B cell (primary cell): ENCODE measurements around the gene TTYH3. TPM values are rescaled to one million over a fixed set of nuclear protein-coding genes. Genes with fewer than 3 reads are reported as not detected.

Experiments
- ATAC-seq: fragments of 200-7000 bp; cut with Tn5 transposase; one replicate; pipeline ENCODE4 v1.10.0; 2021; ENCODE audit warnings: low read depth, mild to moderate bottlenecking, moderate number of reproducible peaks, moderate library complexity
- CTCF ChIA-PET: fragments of 350-600 bp; sonication (Branson Sonifier 250); formaldehyde crosslinking; loops from one replicate; lab custom pipeline; 2021; ENCODE audit warnings: antibody characterized with exemption, inconsistent platforms; lab: Charles Lee
- POLR2A ChIA-PET: fragments of 350-600 bp; sonication (Branson Sonifier 250); formaldehyde crosslinking; loops from one replicate; lab custom pipeline; 2021; ENCODE audit warnings: antibody characterized with exemption; lab: Charles Lee
- DNase-seq: peaks from one replicate; pipeline ENCODE4 v3.0.0; 2013
- H2AFZ ChIP-seq: 2 replicates; pipeline ENCODE4 v1.6.1; 2012; ENCODE audit warnings: mild to moderate bottlenecking, low read depth, low read length; ENCODE audit not compliant: insufficient read depth, poor library complexity, severe bottlenecking
- H3K27ac ChIP-seq, 2 donors: 1 replicate in 1 of 2; 2 replicates in 1 of 2; pipeline ENCODE4 v1.5.1; 2012 to 2013; ENCODE audit warnings: low read length in 2 of 2, mild to moderate bottlenecking in 2 of 2, moderate library complexity in 1 of 2
- H3K27me3 ChIP-seq, 4 experiments: fragments of 200-600 bp in 1 of 4; sonication (generic) in 1 of 4; replicated peaks in 1 of 4; 1 replicate in 2 of 4; 2 replicates in 2 of 4; pipeline versions ENCODE4 v1.6.1 to v1.7.0; 2013 to 2016; ENCODE audit warnings: low read length in 3 of 4, mild to moderate bottlenecking in 2 of 4, mixed read lengths in 1 of 4, moderate library complexity in 1 of 4; ENCODE audit not compliant: insufficient read depth in 4 of 4, control insufficient read depth in 3 of 4; ENCODE audit errors: control extremely low read depth in 1 of 4
- H3K36me3 ChIP-seq, 2 experiments: replicated peaks in 1 of 2; 1 replicate in 1 of 2; 2 replicates in 1 of 2; pipeline versions ENCODE4 v1.6.1 to v1.7.1; 2013; ENCODE audit warnings: low read length in 1 of 2; ENCODE audit not compliant: insufficient read depth in 2 of 2, control insufficient read depth in 1 of 2; ENCODE audit errors: control extremely low read depth in 1 of 2, extremely low read depth in 1 of 2
- H3K4me1 ChIP-seq, 2 donors: fragments of 200-600 bp in 1 of 2; sonication (generic) in 1 of 2; 1 replicate in 1 of 2; 2 replicates in 1 of 2; pipeline versions ENCODE4 v1.5.1 to v1.6.1; 2013 to 2017; ENCODE audit warnings: low read length in 2 of 2; ENCODE audit not compliant: control insufficient read depth in 2 of 2, insufficient read depth in 2 of 2
- H3K4me2 ChIP-seq: replicated peaks from 2 replicates; pipeline ENCODE3; 2012; ENCODE audit warnings: mild to moderate bottlenecking, low read depth, low read length; ENCODE audit not compliant: poor library complexity, severe bottlenecking
- H3K4me3 ChIP-seq, 5 experiments: fragments of 200-600 bp in 1 of 5; sonication (generic) in 1 of 5; 1 replicate in 3 of 5; 2 replicates in 2 of 5; pipeline versions ENCODE4 v1.5.1 to v1.7.0; 2011 to 2016; ENCODE audit warnings: low read length in 4 of 5, mild to moderate bottlenecking in 4 of 5, low read depth in 2 of 5, control low read depth in 1 of 5, moderate library complexity in 1 of 5; ENCODE audit not compliant: insufficient read depth in 1 of 5; ENCODE audit errors: control extremely low read depth in 1 of 5, extremely low read depth in 1 of 5
- H3K79me2 ChIP-seq: fragments of 200-600 bp; sonication (generic); one replicate; pipeline ENCODE4 v1.6.0; 2016; ENCODE audit warnings: low read length; ENCODE audit not compliant: control insufficient read depth, insufficient read depth
- H3K9ac ChIP-seq: fragments of 200-600 bp; sonication (generic); 2 replicates; pipeline ENCODE4 v1.6.1; 2017; ENCODE audit warnings: mild to moderate bottlenecking, low read length, moderate library complexity
- H3K9me3 ChIP-seq, 3 donors: one replicate each; pipeline versions ENCODE4 v1.6.1 to v1.7.1; 2013; ENCODE audit warnings: low read length in 2 of 3; ENCODE audit not compliant: control insufficient read depth in 2 of 3, insufficient read depth in 1 of 3; ENCODE audit errors: control extremely low read depth in 1 of 3
- H4K20me1 ChIP-seq: 2 replicates; pipeline ENCODE4 v1.6.0; 2012; ENCODE audit warnings: mild to moderate bottlenecking, low read length; ENCODE audit not compliant: insufficient read depth, control insufficient read depth, poor library complexity, severe bottlenecking
- H3K27ac Mint-ChIP-seq: one replicate; pipeline ENCODE4 v1.8.0; 2021; ENCODE audit warnings: mixed read lengths
- H3K27me3 Mint-ChIP-seq: one replicate; pipeline ENCODE4 v1.8.0; 2021; ENCODE audit warnings: mixed read lengths
- H3K4me1 Mint-ChIP-seq: one replicate; pipeline ENCODE4 v1.8.0; 2021; ENCODE audit warnings: mixed read lengths
- H3K4me3 Mint-ChIP-seq: one replicate; pipeline ENCODE4 v1.8.0; 2021; ENCODE audit warnings: mixed read lengths
- H3K9me3 Mint-ChIP-seq: one replicate; pipeline ENCODE4 v1.8.0; 2022; ENCODE audit warnings: mixed read lengths; ENCODE audit not compliant: insufficient read depth
- CTCF ChIP-seq: fragments of 200-600 bp; IDR thresholded peaks from one replicate; pipeline ENCODE4 v1.8.0; 2022; ENCODE audit warnings: antibody characterized with exemption, mild to moderate bottlenecking
- EZH2 ChIP-seq: IDR thresholded peaks from 2 replicates; pipeline ENCODE4 v1.6.1; 2012; ENCODE audit warnings: borderline replicate concordance, low read depth, mild to moderate bottlenecking, moderate library complexity, low read length; ENCODE audit not compliant: insufficient read depth, poor library complexity, severe bottlenecking
- WGBS: methylation state at CpG from one replicate; pipeline ENCODE4 v1.1.5; 2013; ENCODE audit warnings: missing lambda C conversion rate; ENCODE audit not compliant: insufficient coverage; 5-methylcytosine and 5-hydroxymethylcytosine counted together
- intact Hi-C: fragments of 100-400 bp; cut with micrococcal nuclease; formaldehyde crosslinking; loops from one replicate; pipeline ENCODE4 v1.10.0; 2022
- polyA plus RNA-seq: library from polyadenylated mRNA; depleted of rRNA; stranded (reverse); fragments of >200 nt; gene quantifications from 2 replicates; pipeline ENCODE4 v1.2.3, GENCODE V29; 2012
- total RNA-seq, 2 donors: library from RNA; stranded (reverse); fragments of 120-200 nt in 1 of 2; gene quantifications; 1 replicate in 1 of 2; 2 replicates in 1 of 2; pipeline versions ENCODE4 v1.2.3 to v1.2.4, GENCODE V29; 2013 to 2022

Gene TTYH3
- total and polyA plus RNA-seq, 2 donors (not counting 1 experiment from before 2014, with no cell fraction given), result 8.4 to 48.6 TPM

GRCh38 chr7:2623698-2624014, 8.1 kb upstream of the TTYH3 start:
- Histone ChIP-seq H4K20me1 (no peaks in the 10 kb centered on the region), H3K79me2 (no peaks in the 10 kb centered on the region), H3K4me2 (no peak overlapping the region), H3K36me3 (no peaks in the 10 kb centered on the region), H2AFZ (no peak overlapping the region), H3K4me1 (no peaks in the 10 kb centered on the region), H3K9ac (no peak overlapping the region), H3K27ac (no peak overlapping the region), H3K27me3 (peaks cover 0 to 10% (median 0%) of the 10 kb centered on the region in 4 experiments), H3K4me3 (no peak overlapping the region), H3K9me3 (no peaks in the 10 kb centered on the region)
- Mint-ChIP-seq H3K27ac (no peak overlapping the region), H3K9me3 (no peaks in the 10 kb centered on the region), H3K27me3 (no peaks in the 10 kb centered on the region), H3K4me1 (no peaks in the 10 kb centered on the region), H3K4me3 (no peak overlapping the region)
- TF ChIP-seq CTCF (no peak), EZH2 (no peak)
- no peak for ATAC-seq
- CTCF ChIA-PET, result interaction anchor here (0.8 kb wide), 1 partner anchor 15 kb away, joined by 4 read pairs; no protein-coding TSS in a partner anchor
- POLR2A ChIA-PET, result no interaction called here
- DNase-seq, result no peak
- WGBS, result 87% methylated on average over 8 of the region's 10 CpGs
- intact Hi-C loops, result no loop called here

GRCh38 chr7:2624293-2624886, 7.4 kb upstream of the TTYH3 start:
- H3K4me1 Mint-ChIP-seq, result no peaks in the 10 kb centered on the region
- H3K9me3 Mint-ChIP-seq, result no peaks in the 10 kb centered on the region
- Histone ChIP-seq H3K27ac (no peak overlapping the region), H3K36me3 (no peaks in the 10 kb centered on the region), H3K27me3 (peaks cover 0 to 10% (median 0%) of the 10 kb centered on the region in 4 experiments), H3K9ac (no peak overlapping the region), H3K4me3 (no peak overlapping the region), H3K9me3 (no peaks in the 10 kb centered on the region), H3K4me1 (no peaks in the 10 kb centered on the region), H2AFZ (no peak overlapping the region), H3K4me2 (no peak overlapping the region), H4K20me1 (no peaks in the 10 kb centered on the region), H3K79me2 (no peaks in the 10 kb centered on the region)
- ATAC-seq, result no peak
- CTCF ChIA-PET, result interaction anchor here (0.7 to 1.1 kb wide), 3 partner anchors 12 to 57 kb away, joined by 3 to 4 read pairs (median 3); no protein-coding TSS in a partner anchor
- TF ChIP-seq EZH2, result no peak
- 94% methylated on average over 13 of the region's 18 CpGs for WGBS
- no peaks in the 10 kb centered on the region for H3K27me3 Mint-ChIP-seq
- intact Hi-C loops, result no loop called here
- no peak overlapping the region for H3K27ac Mint-ChIP-seq
- POLR2A ChIA-PET, result no interaction called here
- DNase-seq, result no peak
- H3K4me3 Mint-ChIP-seq, result no peak overlapping the region
